Left hindlimb (tissue), 1 donor: ENCODE measurements around the gene PRUNE2.
"Not testable (repeated sequence)": the region's sequence is repeated elsewhere in the genome, so short reads cannot be mapped to it uniquely, and the experiment has no call there.

ENCODE experiments used
- DNase-seq: peaks from one replicate; pipeline ENCODE4 v3.0.0-alpha.2; 2018

The PRUNE2 gene

GRCh38 chr9:76793784-76794431, 112.0 kb downstream of the PRUNE2 start:
- no peak for DNase-seq

GRCh38 chr9:76789840-76790239, 116.1 kb downstream of the PRUNE2 start:
- DNase-seq: no peak

- no peak for DNase-seq
These were observed 118.2 kb downstream of the PRUNE2 start for GRCh38 chr9:76787677-76788076.

- DNase-seq: no peak
These were observed 120.4 kb downstream of the PRUNE2 start for GRCh38 chr9:76785501-76785900.

- no peak for DNase-seq
These were observed 121.0 kb downstream of the PRUNE2 start for GRCh38 chr9:76784881-76785280.

GRCh38 chr9:76772686-76773445, 133.0 kb downstream of the PRUNE2 start:
- no peak for DNase-seq

GRCh38 chr9:76766126-76766525, 139.8 kb downstream of the PRUNE2 start:
- no peak for DNase-seq

GRCh38 chr9:76764138-76764537, 141.8 kb downstream of the PRUNE2 start, which contains the start of gene PCA3:
Gene PCA3, plus strand, starts transcription at chr9:76764438.
- DNase-seq: no peak

- DNase-seq: no peak
These were observed 144.5 kb downstream of the PRUNE2 start for GRCh38 chr9:76761448-76761847.

GRCh38 chr9:76759732-76760131, 146.2 kb downstream of the PRUNE2 start:
- no peak for DNase-seq

GRCh38 chr9:76758476-76758875, 147.4 kb downstream of the PRUNE2 start:
- DNase-seq: no peak

GRCh38 chr9:76756941-76757673, 148.8 kb downstream of the PRUNE2 start:
- DNase-seq: no peak

- DNase-seq: no peak
These were observed 149.7 kb downstream of the PRUNE2 start for GRCh38 chr9:76756268-76756640.

- no peak for DNase-seq
These were observed 154.9 kb downstream of the PRUNE2 start for GRCh38 chr9:76751001-76751400.

GRCh38 chr9:76744336-76744735, 161.6 kb downstream of the PRUNE2 start:
- DNase-seq: no peak

GRCh38 chr9:76743931-76744330, 162.0 kb downstream of the PRUNE2 start:
- DNase-seq: no peak

GRCh38 chr9:76742890-76743289, 163.0 kb downstream of the PRUNE2 start:
- DNase-seq: not testable (repeated sequence)

- DNase-seq: no peak
These were observed 164.4 kb downstream of the PRUNE2 start for GRCh38 chr9:76741524-76741923.

- no peak for DNase-seq
These were observed 167.5 kb downstream of the PRUNE2 start for GRCh38 chr9:76738402-76738801.

- no peak for DNase-seq
These were observed 168.6 kb downstream of the PRUNE2 start for GRCh38 chr9:76737154-76737902.

GRCh38 chr9:76734716-76735115, 171.2 kb downstream of the PRUNE2 start:
- DNase-seq: no peak

GRCh38 chr9:76733096-76733495, 172.8 kb downstream of the PRUNE2 start:
- no peak for DNase-seq

- DNase-seq: no peak
These were observed 173.5 kb downstream of the PRUNE2 start for GRCh38 chr9:76732341-76732958.
